HCT116 (cell line): ENCODE results near the gene GNB1. TPM values are rescaled to one million over a fixed set of nuclear protein-coding genes. Genes with fewer than 3 reads are reported as not detected.

ENCODE experiments used
- ATAC-seq: fragments of 200-7000 bp; cut with Tn5 transposase; 2 replicates; pipeline ENCODE4 v1.9.1; 2020; ENCODE audit warnings: mild to moderate bottlenecking, moderate library complexity
- BruUV-seq: library from RNA; stranded (reverse); fragments of 400-500 nt; replicated peaks from 2 replicates; lab custom pipeline; 2021; lab: Mats Ljungman, UMichigan
- CTCF ChIA-PET: fragments of 300-600 bp; sonication (Branson Sonifier 250); formaldehyde crosslinking; loops from one replicate; lab custom pipeline; 2021; ENCODE audit warnings: antibody characterized with exemption; lab: Charles Lee
- POLR2A ChIA-PET: fragments of 300-600, 350-600 bp; sonication (Branson Sonifier 250); formaldehyde crosslinking; loops from one replicate; lab custom pipeline; 2021; ENCODE audit warnings: antibody characterized with exemption; lab: Charles Lee
- RAD21 ChIA-PET, 2 experiments: fragments of 300-600 bp; sonication (Branson Sonifier 250); formaldehyde crosslinking; loops; one replicate each; lab custom pipeline; 2023; ENCODE audit warnings: low total read pairs in 2 of 2; ENCODE audit not compliant: uncharacterized antibody in 2 of 2, unreplicated experiment in 2 of 2, low non-redundant PET in 1 of 2; lab: Charles Lee
- DNase-seq: peaks from one replicate; pipeline ENCODE4 v3.0.0-alpha.2; 2010; ENCODE audit warnings: low read depth, low spot score
- H2AFZ ChIP-seq: fragments of 200-600 bp; shearing (Covaris generic), sonication (generic); 2 replicates; pipeline ENCODE4 v1.6.1; 2017; ENCODE audit warnings: low read depth, mixed run types, mixed read lengths, antibody characterized with exemption, low read length; ENCODE audit not compliant: poor library complexity, severe bottlenecking
- H3K27ac ChIP-seq: 2 replicates; pipeline ENCODE4 v1.5.1; 2012; ENCODE audit warnings: low read depth, low read length
- H3K27me3 ChIP-seq: fragments of 200-600 bp; sonication (generic); 2 replicates; pipeline ENCODE4 v1.6.1; 2016; ENCODE audit warnings: mixed run types, low read length, mixed read lengths; ENCODE audit not compliant: insufficient read depth
- H3K36me3 ChIP-seq, 2 experiments: fragments of 200-500 bp in 1 of 2; fragments of 200-600 bp in 1 of 2; sonication (Bioruptor generic) in 1 of 2; sonication (generic) in 1 of 2; 2 replicates each; pipeline versions ENCODE4 v1.5.1 to v1.6.1; 2014 to 2016; ENCODE audit warnings: low read length in 2 of 2, inconsistent platforms in 1 of 2, mixed read lengths in 1 of 2, mixed run types in 1 of 2; ENCODE audit not compliant: insufficient read depth in 2 of 2, control insufficient read depth in 1 of 2
- H3K4me1 ChIP-seq, 2 experiments: fragments of 200-600 bp in 1 of 2; sonication (generic) in 1 of 2; 2 replicates each; pipeline versions ENCODE4 v1.5.1 to v1.6.1; 2012 to 2017; ENCODE audit warnings: low read length in 2 of 2, inconsistent platforms in 1 of 2, mild to moderate bottlenecking in 1 of 2, mixed read lengths in 1 of 2, mixed run types in 1 of 2, moderate library complexity in 1 of 2; ENCODE audit not compliant: insufficient read depth in 2 of 2, control insufficient read depth in 1 of 2
- H3K4me2 ChIP-seq: fragments of 200-600 bp; sonication (generic); 2 replicates; pipeline ENCODE4 v1.6.1; 2017; ENCODE audit warnings: mixed run types, low read length, mixed read lengths
- H3K4me3 ChIP-seq, 2 experiments: fragments of 200-600 bp in 1 of 2; sonication (generic) in 1 of 2; replicated peaks in 1 of 2; 2 replicates each; pipeline ENCODE4 v1.5.1; 2011 to 2016; ENCODE audit warnings: low read length in 2 of 2, control low read depth in 1 of 2, low read depth in 1 of 2, mild to moderate bottlenecking in 1 of 2, mixed read lengths in 1 of 2, mixed run types in 1 of 2
- H3K79me2 ChIP-seq: fragments of 200-600 bp; sonication (generic); 2 replicates; pipeline ENCODE4 v1.6.1; 2017; ENCODE audit warnings: mild to moderate bottlenecking, mixed run types, low read length, moderate library complexity, mixed read lengths; ENCODE audit not compliant: insufficient read depth
- H3K9ac ChIP-seq: fragments of 200-600 bp; sonication (generic); 2 replicates; pipeline ENCODE4 v1.6.1; 2016; ENCODE audit warnings: low read length, mixed read lengths
- H3K9me2 ChIP-seq: fragments of 200-600 bp; sonication (generic), shearing (Covaris generic); 2 replicates; pipeline ENCODE4 v1.6.1; 2017; ENCODE audit warnings: mixed run types, mild to moderate bottlenecking, moderate library complexity; ENCODE audit not compliant: insufficient read depth
- H3K9me3 ChIP-seq, 2 experiments: fragments of 200-500 bp in 1 of 2; fragments of 200-600 bp in 1 of 2; sonication (Bioruptor generic) in 1 of 2; sonication (generic) in 1 of 2; 2 replicates each; pipeline ENCODE4 v1.6.1; 2014 to 2017; ENCODE audit warnings: low read length in 2 of 2, mixed read lengths in 2 of 2, inconsistent platforms in 1 of 2, low read depth in 1 of 2, mild to moderate bottlenecking in 1 of 2, mixed run types in 1 of 2, moderate library complexity in 1 of 2; ENCODE audit not compliant: control insufficient read depth in 1 of 2, insufficient read depth in 1 of 2
- H4K20me1 ChIP-seq: fragments of 200-600 bp; sonication (generic), shearing (Covaris generic); 2 replicates; pipeline ENCODE4 v1.6.1; 2017; ENCODE audit warnings: mixed run types, mild to moderate bottlenecking, moderate library complexity; ENCODE audit not compliant: insufficient read depth
- CEBPB ChIP-seq: IDR thresholded peaks from 2 replicates; pipeline ENCODE4 v1.6.1; 2012; ENCODE audit warnings: low read depth
- EGR1 ChIP-seq: IDR thresholded peaks from 2 replicates; pipeline ENCODE4 v1.6.1; 2012; ENCODE audit warnings: low read depth
- ELF1 ChIP-seq: IDR thresholded peaks from 2 replicates; pipeline ENCODE4 v1.6.1; 2012; ENCODE audit warnings: low read depth, borderline replicate concordance
- EZH2 ChIP-seq: fragments of 200-600 bp; sonication (generic); IDR thresholded peaks from 2 replicates; pipeline ENCODE4 v1.6.1; 2017; ENCODE audit warnings: antibody characterized with exemption, mixed run types
- EZH2phosphoT487 ChIP-seq: fragments of 200-600 bp; IDR thresholded peaks from 2 replicates; pipeline ENCODE4 v1.6.1; 2018; ENCODE audit warnings: antibody characterized with exemption, borderline replicate concordance
- JUND ChIP-seq: IDR thresholded peaks from 2 replicates; pipeline ENCODE4 v1.6.1; 2012
- RAD21 ChIP-seq: IDR thresholded peaks from 2 replicates; pipeline ENCODE4 v1.6.1; 2012; ENCODE audit warnings: low read depth, mild to moderate bottlenecking
- REST ChIP-seq: IDR thresholded peaks from 2 replicates; pipeline ENCODE4 v1.6.1; 2012; ENCODE audit warnings: low read depth
- SIN3A ChIP-seq: IDR thresholded peaks from 2 replicates; pipeline ENCODE4 v1.6.1; 2012; ENCODE audit warnings: low read depth
- SP1 ChIP-seq: IDR thresholded peaks from 2 replicates; pipeline ENCODE4 v1.6.1; 2012; ENCODE audit warnings: low read depth
- SRF ChIP-seq: IDR thresholded peaks from 2 replicates; pipeline ENCODE4 v1.6.1; 2012; ENCODE audit warnings: low read depth
- TCF7L2 ChIP-seq: IDR thresholded peaks from 2 replicates; pipeline ENCODE4 v1.7.0; 2011; ENCODE audit warnings: borderline replicate concordance, inconsistent platforms; ENCODE audit not compliant: insufficient read depth, insufficient read length; ENCODE audit errors: extremely low read depth
- YY1 ChIP-seq: IDR thresholded peaks from 2 replicates; pipeline ENCODE4 v1.6.1; 2011; ENCODE audit warnings: low read length, low read depth, moderate library complexity, mild to moderate bottlenecking; ENCODE audit not compliant: insufficient replicate concordance; ENCODE audit errors: extremely low read depth
- intact Hi-C: fragments of 100-400 bp; cut with micrococcal nuclease; formaldehyde crosslinking; loops from 2 replicates; pipeline ENCODE4 v1.10.0; 2022
- total RNA-seq: library from RNA; stranded (reverse); gene quantifications from one replicate; pipeline ENCODE4 v1.2.1, GENCODE V29; 2021; ENCODE audit not compliant: unreplicated experiment
- TF ChIP-seq, protein P1 (sequence below): IDR thresholded peaks from 2 replicates; pipeline ENCODE4 v1.6.1; 2012

The GNB1 gene
- total RNA-seq, 1 experiment from 2014 or later, result 371 TPM

DNA sequence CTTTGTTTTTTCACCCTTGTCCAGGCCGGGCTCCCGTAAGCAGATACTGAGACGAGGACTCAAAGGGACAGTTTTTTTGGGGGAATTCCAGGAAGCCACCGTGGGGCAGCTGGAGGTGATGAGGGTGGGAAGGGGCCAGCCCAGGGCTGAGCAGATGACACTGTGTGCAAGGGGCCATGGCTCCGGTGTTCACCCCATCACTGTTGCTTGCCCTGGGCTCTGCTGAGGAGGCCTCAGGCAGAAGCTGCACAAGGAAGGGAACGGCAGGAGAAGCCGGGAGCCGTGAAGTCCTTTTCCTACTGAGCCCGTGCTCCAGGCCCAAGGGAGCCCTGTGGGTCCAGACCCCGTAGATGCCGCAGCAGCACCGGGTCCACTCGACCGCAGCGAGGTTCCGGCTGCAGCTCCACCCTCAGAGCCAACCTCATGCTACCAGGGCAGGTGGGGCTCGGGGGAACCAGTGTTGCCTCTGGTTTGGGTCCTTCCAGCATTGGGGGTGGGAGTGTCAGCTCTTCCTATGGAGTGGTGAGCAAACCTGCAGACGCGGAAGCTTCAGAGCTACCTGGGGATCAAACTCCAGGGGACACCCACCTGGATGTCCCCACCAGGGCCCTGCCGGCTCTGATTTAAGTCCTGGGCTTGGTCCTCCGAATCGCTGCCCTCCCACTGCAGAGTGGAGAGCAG, 19.9 kb upstream of the GNB1 start:
- H3K36me3 ChIP-seq, result no peaks in the 10 kb centered on the region
- H3K4me3 ChIP-seq, result no peak overlapping the region
- ATAC-seq, result no peak
- RAD21 ChIA-PET, result no interaction called here
- no peak overlapping the region for H3K4me2 ChIP-seq
- no peaks in the 10 kb centered on the region for H3K9me3 ChIP-seq
- no peak overlapping the region for H3K27ac ChIP-seq
- CTCF ChIA-PET, result no interaction called here
- intact Hi-C loops, result no loop called here
- POLR2A ChIA-PET, result no interaction called here
- TF ChIP-seq, protein P1, sequence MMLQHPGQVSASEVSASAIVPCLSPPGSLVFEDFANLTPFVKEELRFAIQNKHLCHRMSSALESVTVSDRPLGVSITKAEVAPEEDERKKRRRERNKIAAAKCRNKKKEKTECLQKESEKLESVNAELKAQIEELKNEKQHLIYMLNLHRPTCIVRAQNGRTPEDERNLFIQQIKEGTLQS, result no peak
- TF ChIP-seq EZH2 (no peak), YY1 (no peak), ELF1 (no peak), TCF7L2 (no peak), SRF (no peak), RAD21 (no peak), REST (no peak), SIN3A (no peak), CEBPB (no peak), SP1 (no peak), EGR1 (no peak), EZH2phosphoT487 (no peak), JUND (no peak)
- no TSS peak for BruUV-seq
- no peaks in the 10 kb centered on the region for H4K20me1 ChIP-seq
- no peaks in the 10 kb centered on the region for H3K79me2 ChIP-seq
- no peak overlapping the region for H3K9ac ChIP-seq
- no peaks in the 10 kb centered on the region for H3K27me3 ChIP-seq
- no peak overlapping the region for H2AFZ ChIP-seq
- peaks cover 19 to 36% of the 10 kb centered on the region in 2 experiments for H3K4me1 ChIP-seq
- DNase-seq, result no peak
- H3K9me2 ChIP-seq, result no peaks in the 10 kb centered on the region
